IMR-90 (cell line): ENCODE results near the gene PAQR5. TPM values are rescaled to one million over a fixed set of nuclear protein-coding genes. Genes with fewer than 3 reads are reported as not detected.

Experiments
- ATAC-seq: fragments of 200-7000 bp; cut with Tn5 transposase; 2 replicates; pipeline ENCODE4 v1.9.1; 2020; ENCODE audit warnings: low read depth, mild to moderate bottlenecking, moderate library complexity
- BruUV-seq: library from RNA; stranded (reverse); fragments of 400-500 nt; replicated peaks from 2 replicates; lab custom pipeline; 2021; lab: Mats Ljungman, UMichigan
- CTCF ChIA-PET: fragments of 300-600 bp; formaldehyde crosslinking; extraction: SDS; loops from one replicate; lab custom pipeline; 2021; ENCODE audit warnings: antibody characterized with exemption; lab: Yijun Ruan, JAX
- POLR2A ChIA-PET: fragments of 300-600 bp; sonication (Branson Sonifier 250); formaldehyde crosslinking; loops from one replicate; lab custom pipeline; 2022; ENCODE audit warnings: antibody characterized with exemption; ENCODE audit not compliant: unreplicated experiment; lab: Charles Lee
- DNase-seq: peaks from one replicate; pipeline ENCODE4 v3.0.0; 2013
- H2AFZ ChIP-seq: replicated peaks from 2 replicates; pipeline ENCODE3; 2013; ENCODE audit warnings: low read length, mild to moderate bottlenecking; ENCODE audit not compliant: poor library complexity
- H2AK5ac ChIP-seq: 2 replicates; pipeline ENCODE4 v1.6.1; 2013; ENCODE audit warnings: low read depth, low read length, inconsistent platforms
- H2AK9ac ChIP-seq: replicated peaks from 2 replicates; pipeline ENCODE3; 2013; ENCODE audit warnings: mild to moderate bottlenecking, low read depth, low read length, moderate library complexity; ENCODE audit not compliant: poor library complexity
- H2BK120ac ChIP-seq: 2 replicates; pipeline ENCODE4 v1.6.1; 2013; ENCODE audit warnings: low read depth, low read length, inconsistent platforms
- H2BK15ac ChIP-seq: 3 replicates; pipeline ENCODE4 v1.6.1; 2013; ENCODE audit warnings: low read depth, low read length, inconsistent platforms
- H2BK20ac ChIP-seq: 2 replicates; pipeline ENCODE4 v1.6.1; 2013; ENCODE audit warnings: low read depth, mild to moderate bottlenecking, inconsistent platforms, low read length, moderate library complexity
- H2BK5ac ChIP-seq: 2 replicates; pipeline ENCODE4 v1.6.1; 2013; ENCODE audit warnings: mild to moderate bottlenecking, low read depth, low read length, inconsistent platforms; ENCODE audit not compliant: poor library complexity, severe bottlenecking
- H3K14ac ChIP-seq: replicated peaks from 2 replicates; pipeline ENCODE4 v1.6.1; 2013; ENCODE audit warnings: low read depth, low read length, inconsistent platforms
- H3K18ac ChIP-seq: 2 replicates; pipeline ENCODE4 v1.6.1; 2013; ENCODE audit warnings: low read depth, low read length, control low read depth
- H3K23ac ChIP-seq: 2 replicates; pipeline ENCODE4 v1.6.1; 2013; ENCODE audit warnings: low read depth, low read length, inconsistent platforms
- H3K27ac ChIP-seq: 2 replicates; pipeline ENCODE4 v1.5.1; 2013; ENCODE audit warnings: mild to moderate bottlenecking, control low read depth, low read length; ENCODE audit not compliant: insufficient read depth
- H3K27me3 ChIP-seq: 2 replicates; pipeline ENCODE4 v1.6.1; 2013; ENCODE audit warnings: low read length; ENCODE audit not compliant: control insufficient read depth, insufficient read depth
- H3K36me3 ChIP-seq: 2 replicates; pipeline ENCODE4 v1.6.1; 2013; ENCODE audit warnings: low read length, mixed read lengths; ENCODE audit not compliant: control insufficient read depth, insufficient read depth
- H3K4ac ChIP-seq: 2 replicates; pipeline ENCODE4 v1.6.1; 2013; ENCODE audit warnings: low read depth, low read length, inconsistent platforms
- H3K4me1 ChIP-seq: 2 replicates; pipeline ENCODE4 v1.6.1; 2013; ENCODE audit warnings: low read length, mixed read lengths; ENCODE audit not compliant: control insufficient read depth, insufficient read depth
- H3K4me2 ChIP-seq: 2 replicates; pipeline ENCODE4 v1.6.1; 2013; ENCODE audit warnings: low read depth, mild to moderate bottlenecking, control low read depth, low read length, moderate library complexity
- H3K4me3 ChIP-seq: 2 replicates; pipeline ENCODE4 v1.5.1; 2013; ENCODE audit warnings: low read depth, mild to moderate bottlenecking, control low read depth, low read length, moderate library complexity; ENCODE audit not compliant: insufficient read depth
- H3K56ac ChIP-seq: 2 replicates; pipeline ENCODE4 v1.6.1; 2013; ENCODE audit warnings: low read length, inconsistent platforms; ENCODE audit not compliant: insufficient read depth; ENCODE audit errors: extremely low read depth
- H3K79me1 ChIP-seq, 2 experiments: 2 replicates each; pipeline ENCODE4 v1.6.1; 2013; ENCODE audit warnings: low read length in 2 of 2, inconsistent platforms in 1 of 2, low read depth in 1 of 2
- H3K9ac ChIP-seq: 2 replicates; pipeline ENCODE4 v1.6.1; 2013; ENCODE audit warnings: low read depth, low read length, control low read depth
- H3K9me1 ChIP-seq: 2 replicates; pipeline ENCODE4 v1.6.1; 2013; ENCODE audit warnings: low read length, inconsistent platforms; ENCODE audit not compliant: insufficient read depth
- H3K9me3 ChIP-seq: 2 replicates; pipeline ENCODE4 v1.6.1; 2013; ENCODE audit warnings: low read length; ENCODE audit not compliant: control insufficient read depth, insufficient read depth
- H4K20me1 ChIP-seq: 2 replicates; pipeline ENCODE4 v1.6.1; 2013; ENCODE audit warnings: low read length, inconsistent platforms; ENCODE audit not compliant: insufficient read depth
- H4K5ac ChIP-seq: 2 replicates; pipeline ENCODE4 v1.6.1; 2013; ENCODE audit warnings: mild to moderate bottlenecking, low read depth, low read length, control low read depth
- H4K8ac ChIP-seq, 2 experiments: 2 replicates each; pipeline ENCODE4 v1.6.1; 2013; ENCODE audit warnings: low read depth in 2 of 2, low read length in 2 of 2, control low read depth in 1 of 2, inconsistent platforms in 1 of 2
- H4K91ac ChIP-seq: 2 replicates; pipeline ENCODE4 v1.6.1; 2013; ENCODE audit warnings: low read depth, low read length, inconsistent platforms; ENCODE audit not compliant: insufficient read depth
- CEBPB ChIP-seq: IDR thresholded peaks from 2 replicates; pipeline ENCODE4 v1.6.1; 2012; ENCODE audit warnings: low read depth, low read length, improper control_type of control experiment
- CTCF ChIP-seq: conservative IDR thresholded peaks from 2 replicates; pipeline ENCODE4 v1.5.1; 2012; ENCODE audit warnings: mild to moderate bottlenecking, low read depth, low read length, improper control_type of control experiment
- FOS ChIP-seq: fragments of 150-350 bp; IDR thresholded peaks from 2 replicates; pipeline ENCODE4 v1.6.1; 2016; ENCODE audit warnings: low read depth, low read length
- MAFK ChIP-seq: IDR thresholded peaks from 2 replicates; pipeline ENCODE4 v1.6.1; 2012; ENCODE audit warnings: low read depth, low read length, improper control_type of control experiment
- MAZ ChIP-seq: IDR thresholded peaks from 2 replicates; pipeline ENCODE4 v1.6.1; 2012; ENCODE audit warnings: low read depth, mild to moderate bottlenecking, low read length, improper control_type of control experiment, moderate library complexity, borderline replicate concordance
- MXI1 ChIP-seq: IDR thresholded peaks from 2 replicates; pipeline ENCODE4 v1.6.1; 2012; ENCODE audit warnings: low read depth, mild to moderate bottlenecking, low read length, moderate library complexity, borderline replicate concordance
- NFE2L2 ChIP-seq: fragments of 150-350 bp; IDR thresholded peaks from 2 replicates; pipeline ENCODE4 v1.6.1; 2016; ENCODE audit warnings: low read depth, mild to moderate bottlenecking, low read length
- RAD21 ChIP-seq: IDR thresholded peaks from 2 replicates; pipeline ENCODE4 v1.6.1; 2012; ENCODE audit warnings: low read length, improper control_type of control experiment
- RFX5 ChIP-seq: IDR thresholded peaks from 2 replicates; pipeline ENCODE4 v1.8.0; 2012; ENCODE audit warnings: low read depth, mild to moderate bottlenecking, low read length, moderate library complexity
- SMC3 ChIP-seq: fragments of 150-350 bp; IDR thresholded peaks from 2 replicates; pipeline ENCODE4 v1.6.1; 2016; ENCODE audit warnings: low read depth, mild to moderate bottlenecking, antibody characterized with exemption, low read length, moderate library complexity
- USF2 ChIP-seq: fragments of 150-350 bp; IDR thresholded peaks from 2 replicates; pipeline ENCODE4 v1.6.1; 2017; ENCODE audit warnings: mild to moderate bottlenecking, antibody characterized with exemption, low read length, low read depth
- WGBS, 2 experiments: methylation state at CpG; one replicate each; pipeline versions ENCODE4 v1.1.5 to v1.1.7; 2013; ENCODE audit warnings: missing lambda C conversion rate in 2 of 2; ENCODE audit not compliant: insufficient read length in 1 of 2; ENCODE audit errors: extremely low coverage in 2 of 2; 5-methylcytosine and 5-hydroxymethylcytosine counted together
- dilution Hi-C: fragments of 300-500 bp; cut with HindIII; formaldehyde crosslinking; loops from one replicate; pipeline ENCODE4 v1.14.3; 2018; ENCODE audit warnings: low sequenced_read_pairs; ENCODE audit not compliant: unreplicated experiment
- in situ Hi-C: fragments of 300-500 bp; cut with MboI; formaldehyde crosslinking; loops from 3 replicates; pipeline ENCODE4 v1.14.3; 2019; ENCODE audit warnings: low sequenced_read_pairs, inconsistent platforms, mixed read lengths
- intact Hi-C: fragments of 100-400 bp; cut with micrococcal nuclease; formaldehyde crosslinking; loops from 2 replicates; pipeline ENCODE4 v1.10.0; 2022
- polyA plus RNA-seq, 3 experiments: library from polyadenylated mRNA; depleted of rRNA; stranded (reverse); fragments of >200 nt; gene quantifications; 2 replicates each; pipeline ENCODE4 v1.2.3, GENCODE V29; 2012; ENCODE audit warnings: low replicate concordance in 1 of 3
- total RNA-seq: library from RNA; depleted of rRNA; stranded (reverse); fragments of >200 nt; gene quantifications from 2 replicates; pipeline ENCODE4 v1.2.3, GENCODE V29; 2012

Gene PAQR5
- total and polyA plus RNA-seq, 2 of the 4 experiments (the other 2 are of a cell fraction), result 2.3 to 2.7 TPM

- TF ChIP-seq MAFK, result peak; percentile 5; the same call in 1 of the 2 replicates
- TF ChIP-seq FOS, result peak; percentile 94
- TF ChIP-seq CEBPB, result peak; percentile 14; the same call in 1 of the 2 replicates
These were observed 6.7 kb downstream of the PAQR5 start (continued) for GRCh38 chr15:69305204-69305931.

GRCh38 chr15:69305933-69306568 lies 7.3 kb downstream of the PAQR5 start:
- dilution Hi-C loops, result no loop called here
- peak overlapping the region; percentile 98 for H4K91ac ChIP-seq
- ChIA-PET CTCF (interaction anchor here (2.4 kb wide), 1 partner anchor 88 kb away, joined by 5 read pairs; no protein-coding TSS in a partner anchor), POLR2A (no interaction called here)
- H2AFZ ChIP-seq, result peak overlapping the region; percentile 82
- H2BK15ac ChIP-seq, result peak overlapping the region; percentile 96; the same call in 2 of the 3 replicates
- peak overlapping the region; percentile 32; the same call in 1 of the 2 replicates for H3K4me2 ChIP-seq
- no peaks in the 10 kb centered on the region for H3K27me3 ChIP-seq
- H3K9ac ChIP-seq, result peak overlapping the region; percentile 8; the same call in 1 of the 2 replicates
- H3K18ac ChIP-seq, result peak overlapping the region; percentile 60
- peak; percentile 24 for ATAC-seq
- H2AK5ac ChIP-seq, result peak overlapping the region; percentile 93
- peak overlapping the region; percentile 90 for H4K8ac ChIP-seq
- peak overlapping the region; percentile 96 for H3K4ac ChIP-seq
- H3K79me1 ChIP-seq, result 0 out of 4 replicates have a peak, but pooled peaks cover 0 to 10% of the 10 kb centered on the region in 2 experiments
- peaks cover 27% of the 10 kb centered on the region for H3K4me1 ChIP-seq
- peak overlapping the region; percentile 84 for H3K56ac ChIP-seq
- no peak overlapping the region for H3K4me3 ChIP-seq
- no peaks in the 10 kb centered on the region for H3K9me3 ChIP-seq
- H3K14ac ChIP-seq, result peak overlapping the region; percentile 89
- H3K36me3 ChIP-seq, result no peaks in the 10 kb centered on the region
- peak overlapping the region; percentile 91 for H3K23ac ChIP-seq
- intact Hi-C loops, result no loop called here
- WGBS, 2 experiments, result no CpG with 5 or more reads among the region's 9 CpGs
- H2BK20ac ChIP-seq, result peak overlapping the region; percentile 96
- peak overlapping the region; percentile 82 for H2AK9ac ChIP-seq
- peak overlapping the region; percentile 97 for H2BK5ac ChIP-seq
- peak overlapping the region; percentile 96 for H2BK120ac ChIP-seq
- peaks cover 20% of the 10 kb centered on the region for H3K9me1 ChIP-seq
- peak overlapping the region; percentile 27 for H4K5ac ChIP-seq
- BruUV-seq, result no TSS peak
- H4K20me1 ChIP-seq, result no peaks in the 10 kb centered on the region; the same call in 1 of the 2 replicates
- H3K27ac ChIP-seq, result peak overlapping the region; percentile 87
- no peak for DNase-seq
- TF ChIP-seq CTCF (no peak), MXI1 (no peak), MAFK (no peak), RAD21 (no peak), USF2 (no peak), FOS (no peak), MAZ (no peak), NFE2L2 (no peak), RFX5 (no peak), SMC3 (no peak)
- in situ Hi-C loops, result no loop called here
